COLO829 (cell line): ENCODE measurements around the gene ACTR5.
"Not testable (repeated sequence)": the region's sequence is repeated elsewhere in the genome, so short reads cannot be mapped to it uniquely, and the experiment has no call there.

Experiments used
- DNase-seq: peaks from one replicate; pipeline ENCODE4 v3.0.0; 2012; ENCODE audit warnings: low spot score

Gene ACTR5

DNA sequence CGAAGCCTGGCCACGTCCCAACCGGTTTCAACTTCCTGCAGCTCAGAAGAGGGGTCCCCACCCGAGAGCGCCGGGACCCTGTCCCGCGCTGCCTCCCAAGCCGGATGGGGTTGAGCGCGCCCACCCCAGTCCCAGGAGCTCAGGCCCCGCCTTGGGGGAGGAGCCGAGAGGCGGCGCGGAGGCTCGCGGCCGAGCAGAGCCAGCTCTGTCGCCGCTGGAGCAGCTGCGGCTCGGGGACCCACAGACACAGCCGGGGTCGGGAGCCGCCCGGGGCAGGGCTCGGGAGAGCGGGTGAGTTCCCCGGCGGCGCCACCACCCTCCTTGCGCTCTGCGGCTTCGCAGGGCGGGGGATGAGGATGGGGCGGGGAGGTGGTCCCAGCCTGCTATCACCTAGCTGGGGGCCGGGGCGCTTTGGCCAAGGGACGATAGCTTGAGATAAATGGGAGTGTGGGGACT is 57.3 kb downstream of the ACTR5 start, which contains the start of gene PPP1R16B:
PPP1R16B (plus strand) TSS at position 196 of the 456 bp plus-strand sequence. CDS start 30,229 bp downstream, outside the sequence.
- DNase-seq: no peak

DNA sequence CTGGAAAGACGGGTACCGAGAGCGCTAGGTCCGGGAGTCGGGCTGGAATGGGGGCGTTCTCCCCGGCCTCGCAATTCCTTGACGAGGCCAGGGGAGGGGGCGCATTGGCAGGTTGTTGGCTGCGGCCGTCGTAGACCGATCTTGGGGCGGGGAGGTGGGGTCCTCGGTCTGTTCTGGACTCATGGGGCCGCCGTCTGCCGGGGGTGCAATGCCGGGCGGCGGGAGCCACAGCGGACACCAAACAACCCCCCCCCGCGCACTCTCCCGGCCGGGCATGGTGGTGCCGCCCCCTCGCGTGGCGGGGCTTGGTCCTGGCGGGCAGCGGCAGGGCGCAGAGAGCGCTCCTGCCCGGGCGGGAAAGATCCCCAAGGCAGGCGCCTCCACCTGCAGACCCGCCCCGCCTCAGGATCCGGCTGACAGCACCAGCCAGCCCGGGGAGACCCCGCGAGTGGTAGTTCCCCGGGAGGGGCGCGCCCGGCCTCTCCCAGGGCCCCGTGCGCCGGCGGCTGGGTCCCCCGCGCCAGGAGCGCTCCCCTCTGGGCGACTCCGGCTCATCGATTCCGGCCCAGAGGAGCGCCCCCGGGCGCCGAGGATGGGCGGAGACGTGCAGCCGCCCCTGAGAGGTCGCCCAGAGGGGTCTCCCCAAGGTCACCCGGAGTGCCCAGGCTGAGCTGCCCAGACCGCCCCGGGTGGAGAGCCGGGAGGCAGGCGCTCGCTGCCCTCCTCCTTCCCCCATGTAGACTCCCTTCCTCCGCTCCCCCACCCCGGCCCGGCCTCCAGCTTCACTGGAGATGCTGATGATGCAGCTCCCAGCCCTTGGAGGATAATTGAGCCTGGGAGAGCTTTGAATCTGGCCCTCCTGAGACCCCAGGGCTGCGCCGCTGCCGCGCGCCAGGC is 57.9 kb downstream of the ACTR5 start:
- DNase-seq: no peak

DNA sequence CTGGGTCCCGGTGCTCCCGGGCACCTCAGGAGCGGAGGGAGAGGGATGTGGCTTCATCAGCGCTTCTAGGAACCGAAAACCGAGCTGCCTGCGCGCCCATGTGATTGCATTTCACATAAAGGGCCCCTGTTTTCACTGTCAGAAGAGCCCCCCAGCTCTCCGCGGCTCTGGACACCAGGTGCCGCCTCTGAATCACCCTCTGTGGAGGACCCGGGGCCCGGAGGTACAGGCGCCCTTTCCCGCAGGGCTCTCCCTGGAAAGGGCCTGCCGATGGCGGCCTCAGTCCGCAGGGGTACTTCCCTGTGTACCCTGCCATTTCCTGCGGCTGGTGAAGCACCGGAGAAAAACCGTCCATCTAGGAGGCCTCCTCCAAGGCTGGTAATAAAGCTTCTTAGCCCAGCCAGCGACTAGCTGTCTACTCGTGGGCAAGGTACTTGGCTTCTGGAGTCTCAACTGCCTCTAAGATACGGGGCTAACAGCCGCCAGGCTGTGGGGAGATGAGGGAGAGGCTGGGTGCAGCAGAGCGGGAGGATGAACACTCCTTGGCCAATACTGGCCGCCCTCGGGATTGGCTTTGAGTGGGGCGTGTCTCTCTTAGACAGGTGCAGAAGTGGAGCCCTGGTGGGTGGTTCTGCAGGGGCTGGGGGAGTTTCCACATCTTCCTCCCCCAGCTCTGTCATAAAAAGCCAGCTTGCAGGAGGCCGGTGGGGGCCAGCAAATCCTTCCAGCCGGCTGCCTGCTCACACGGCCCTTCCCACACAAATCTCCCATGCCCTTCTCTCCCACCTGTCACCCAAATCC is 58.8 kb downstream of the ACTR5 start:
- DNase-seq: no peak

DNA sequence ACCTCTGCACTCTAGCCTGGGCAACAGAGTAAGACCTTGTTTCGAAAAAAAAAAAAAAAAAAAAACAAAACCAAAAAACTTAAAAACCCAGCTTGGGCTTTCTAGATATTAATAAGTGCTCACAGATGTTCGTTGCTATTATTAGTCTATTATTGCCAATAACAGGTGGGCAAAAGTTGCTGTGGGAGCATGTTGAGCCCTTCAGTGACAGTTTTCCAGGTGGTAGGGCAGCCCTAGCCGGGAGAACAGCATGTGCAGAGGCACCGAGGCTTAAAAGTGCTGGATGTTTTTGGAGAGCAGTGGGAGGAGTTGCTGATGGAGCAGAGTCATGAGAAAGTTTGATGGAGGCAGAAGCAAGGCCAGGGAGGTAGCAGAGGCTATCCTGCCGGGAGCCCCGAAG is 61.7 kb downstream of the ACTR5 start:
- DNase-seq: no peak

DNA sequence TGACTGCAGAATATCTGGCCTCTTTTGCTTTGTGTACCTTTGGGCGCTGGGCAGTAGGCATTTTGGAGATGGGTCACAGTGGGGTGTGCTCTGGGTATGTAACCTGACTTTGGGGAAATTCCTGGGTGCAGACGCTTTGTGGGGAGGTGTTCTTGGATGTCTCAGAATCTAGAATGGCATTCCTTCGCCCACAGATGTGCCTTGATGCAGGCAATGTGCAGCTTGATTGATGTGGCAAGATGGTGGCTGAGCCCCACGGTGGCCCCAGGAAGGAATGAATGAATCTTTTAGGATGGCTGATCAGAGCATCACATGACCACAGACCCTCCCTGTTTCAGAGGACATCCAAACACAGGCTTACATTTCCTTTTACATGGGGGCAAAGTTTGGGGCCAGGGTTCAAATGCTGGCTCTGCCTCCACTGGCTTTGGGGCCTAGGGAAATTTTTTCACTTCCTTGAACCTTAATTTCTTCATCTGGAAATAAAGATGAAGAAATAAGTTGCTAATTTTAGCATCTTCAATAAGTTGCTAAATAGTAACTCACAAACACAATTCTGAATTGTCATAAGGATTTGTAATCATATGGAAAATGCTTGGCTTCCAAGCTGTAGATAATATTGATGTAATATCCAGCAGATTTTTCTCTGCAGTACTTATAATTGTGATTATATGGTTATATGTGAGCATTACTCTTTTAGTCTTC is 62.8 kb downstream of the ACTR5 start:
- DNase-seq: no peak

DNA sequence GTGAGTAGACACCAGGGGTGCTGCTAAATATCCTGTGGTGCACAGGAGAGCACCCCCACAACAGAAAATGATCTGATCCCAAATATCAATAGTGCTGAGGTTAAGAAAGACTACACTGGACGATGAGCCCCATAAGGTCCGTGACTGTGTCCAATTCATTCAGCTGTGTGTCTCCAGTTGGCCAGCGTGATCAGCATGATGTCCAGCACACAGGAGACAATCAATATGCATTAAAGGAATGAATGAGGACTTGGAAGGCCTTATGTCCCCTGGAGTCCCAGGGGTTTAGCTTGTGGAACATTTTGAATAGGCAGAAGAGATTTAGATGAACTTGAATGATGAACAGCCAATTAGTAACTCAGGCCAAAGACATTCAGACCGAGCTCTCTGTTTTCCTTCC is 63.5 kb downstream of the ACTR5 start:
- no peak for DNase-seq

DNA sequence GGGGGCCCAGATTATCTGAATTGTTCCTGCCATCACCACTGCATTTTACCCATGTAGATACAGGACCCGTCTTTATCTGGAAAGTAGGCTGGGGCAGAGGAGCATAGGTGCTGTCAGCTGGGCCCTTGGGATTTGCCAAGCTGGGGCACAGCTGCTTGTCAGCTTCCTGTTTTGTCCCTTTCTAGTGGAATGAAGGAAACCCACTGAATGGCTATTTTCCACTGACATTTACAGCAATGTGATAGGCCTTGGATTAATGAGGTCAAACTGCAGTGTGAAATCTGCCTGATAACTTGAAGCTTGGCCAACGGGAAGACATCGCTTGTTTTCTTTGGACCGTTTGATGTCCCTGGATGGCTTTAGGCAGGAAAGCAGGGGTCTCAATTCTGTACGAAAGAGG is 63.9 kb downstream of the ACTR5 start:
- no peak for DNase-seq

DNA sequence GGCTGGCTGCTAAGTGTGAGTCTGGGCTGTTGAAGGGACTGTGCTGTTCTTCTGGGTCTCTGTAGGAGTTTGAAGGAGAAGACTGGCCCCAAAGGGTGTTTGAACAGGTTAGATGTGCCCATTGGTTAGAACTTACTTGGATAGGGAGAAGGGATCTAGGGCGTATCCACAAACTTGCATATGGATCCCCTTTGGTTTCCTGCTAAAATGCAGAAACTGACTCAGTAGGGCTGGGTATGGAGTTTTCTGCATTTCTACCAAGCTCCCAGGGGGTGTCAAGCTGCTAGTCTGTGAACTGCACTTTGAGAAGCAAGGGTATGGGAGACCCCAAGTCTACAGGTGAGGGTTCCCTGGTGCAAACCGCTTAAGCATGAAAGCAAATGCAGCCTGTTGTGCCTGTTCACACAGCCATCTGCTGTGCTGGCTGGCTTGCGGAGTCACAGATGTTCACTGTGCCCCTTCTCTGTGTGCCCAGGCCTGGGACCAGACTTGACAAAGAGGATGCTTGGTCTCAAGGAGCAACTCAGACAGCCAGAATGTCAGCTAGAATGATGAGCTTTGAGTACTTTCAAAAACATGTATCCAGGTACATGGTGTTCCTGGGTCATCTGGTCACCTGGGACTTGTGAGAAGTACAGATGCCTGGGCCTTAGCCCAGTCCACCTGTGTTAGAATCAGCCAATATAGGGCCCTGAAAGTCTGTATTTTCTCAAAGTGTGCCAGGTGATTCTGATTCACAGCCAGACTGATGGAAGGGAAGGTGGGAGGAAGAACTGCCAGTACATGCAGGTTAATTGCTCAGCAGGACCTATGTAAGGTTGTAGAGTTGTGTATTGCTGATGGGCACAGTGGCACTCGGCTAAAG is 64.7 kb downstream of the ACTR5 start:
- DNase-seq: no peak

DNA sequence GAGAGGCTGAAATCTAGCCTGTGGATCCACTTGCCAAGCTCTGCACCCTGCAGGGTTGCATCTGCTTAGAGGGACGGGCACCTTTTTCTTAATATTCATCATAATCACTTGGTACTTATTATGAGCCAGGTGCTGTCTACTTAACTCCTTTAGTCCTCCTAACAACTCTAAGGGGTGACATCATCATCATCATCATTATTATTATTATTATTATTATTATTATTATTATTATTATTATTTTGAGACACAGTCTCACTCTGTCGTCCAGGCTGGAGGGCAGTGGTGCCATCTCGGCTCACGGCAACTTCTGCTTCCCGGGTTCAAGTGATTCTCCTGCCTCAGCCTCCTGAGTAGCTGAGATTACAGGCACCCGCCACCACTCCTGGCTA is 65.3 kb downstream of the ACTR5 start:
- DNase-seq: not testable (repeated sequence)

DNA sequence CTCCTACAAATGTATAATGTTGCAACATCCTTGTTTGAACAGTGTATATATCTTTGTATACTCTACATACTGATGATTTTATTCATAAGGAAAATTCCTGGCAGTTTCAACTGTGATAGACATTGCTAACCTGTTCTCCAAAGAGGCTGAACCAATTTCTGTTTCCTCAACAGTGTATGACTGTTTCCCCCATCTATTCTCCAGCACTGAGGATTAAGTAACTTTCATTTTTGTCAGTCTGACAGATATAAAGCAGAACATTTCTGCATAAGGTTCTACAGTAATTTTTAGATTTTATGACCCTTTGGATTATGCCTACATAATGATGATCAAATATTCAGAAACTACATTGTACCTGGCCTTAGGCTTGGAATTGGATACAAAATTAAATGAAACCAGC is 67.2 kb downstream of the ACTR5 start:
- DNase-seq: no peak

DNA sequence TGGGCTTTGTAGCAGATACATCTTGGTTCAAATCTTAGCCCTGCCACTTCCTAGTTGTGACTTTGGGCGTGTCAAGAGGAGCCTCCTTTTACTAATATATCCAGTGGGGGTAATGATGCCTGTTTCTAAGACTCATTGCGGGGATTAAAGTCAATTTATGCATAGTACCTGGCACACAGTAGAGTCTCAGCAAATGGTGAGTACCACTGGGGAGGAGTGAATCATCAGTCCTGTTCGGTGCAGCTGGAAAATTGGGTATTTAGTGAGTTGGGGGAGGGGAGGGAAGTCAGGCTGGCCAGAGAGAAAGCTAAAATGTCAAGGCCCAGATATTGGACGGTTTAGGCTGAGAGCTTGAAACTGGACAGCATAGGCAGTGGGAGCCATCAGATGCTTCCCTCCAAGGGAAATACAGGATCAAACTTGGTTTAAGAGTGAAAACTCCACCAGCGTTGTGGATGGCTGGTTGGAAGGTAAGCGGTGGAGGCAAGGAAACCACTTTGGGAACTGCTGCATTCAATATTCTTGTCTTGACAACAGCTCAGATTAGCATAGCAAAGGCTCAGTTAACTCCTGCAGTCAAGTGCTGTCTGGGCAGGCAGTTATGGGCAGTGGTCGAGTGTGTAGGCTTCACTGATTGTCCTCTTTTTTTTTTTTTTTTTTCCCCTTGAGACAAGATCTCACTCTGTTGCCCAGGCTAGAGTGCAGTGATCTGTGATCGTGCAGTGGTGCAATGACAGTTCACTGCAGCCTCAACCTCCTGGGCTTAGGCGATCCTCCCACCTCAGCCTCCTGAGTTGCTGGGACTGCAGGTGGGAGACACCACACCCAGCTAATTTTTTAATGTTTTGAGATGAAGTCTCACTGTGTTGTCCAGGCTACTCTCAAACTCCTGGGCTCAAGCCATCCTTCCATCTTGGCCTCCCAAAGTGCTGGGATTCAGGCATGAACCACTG is 70.1 kb downstream of the ACTR5 start:
- DNase-seq: no peak
